Naive thymus-derived CD8-positive, alpha-beta T cell (primary cell): ENCODE measurements around the gene SLC8A3. TPM values are rescaled to one million over a fixed set of nuclear protein-coding genes. Genes with fewer than 3 reads are reported as not detected.

Experiments
- ATAC-seq, 2 donors: fragments of 150-1000 bp; cut with Tn5 transposase in 1 of 2; sonication (Bioruptor Pico), chemical (Tn5 transposase) in 1 of 2; 1 replicate in 1 of 2; 2 replicates in 1 of 2; pipeline ENCODE4 v1.10.0; 2021; ENCODE audit warnings: mild to moderate bottlenecking in 2 of 2, moderate library complexity in 2 of 2
- POLR2A ChIA-PET: fragments of 350-600 bp; sonication (Branson Sonifier 250); formaldehyde crosslinking; loops from one replicate; lab custom pipeline; 2021; ENCODE audit warnings: antibody characterized with exemption; lab: Charles Lee
- DNase-seq, 10 donors: peaks; one replicate each; pipeline versions ENCODE4 v3.0.0 to v3.0.0-alpha.2; 2020 to 2022
- H3K27ac Mint-ChIP-seq, 10 donors: one replicate each; pipeline ENCODE4 v1.8.0; 2020 to 2022; ENCODE audit warnings: mild to moderate bottlenecking in 10 of 10, mixed read lengths in 10 of 10, moderate library complexity in 4 of 10, inconsistent platforms in 1 of 10
- H3K27me3 Mint-ChIP-seq, 5 donors: one replicate each; pipeline ENCODE4 v1.8.0; 2021 to 2022; ENCODE audit warnings: mixed read lengths in 5 of 5
- H3K36me3 Mint-ChIP-seq, 3 donors: one replicate each; pipeline ENCODE4 v1.8.0; 2020 to 2022; ENCODE audit warnings: mixed read lengths in 3 of 3, mild to moderate bottlenecking in 2 of 3, inconsistent platforms in 1 of 3
- H3K4me1 Mint-ChIP-seq, 4 donors: one replicate each; pipeline ENCODE4 v1.8.0; 2021 to 2022; ENCODE audit warnings: mixed read lengths in 4 of 4
- H3K4me3 Mint-ChIP-seq, 10 donors: one replicate each; pipeline ENCODE4 v1.8.0; 2020 to 2022; ENCODE audit warnings: mild to moderate bottlenecking in 10 of 10, mixed read lengths in 10 of 10, moderate library complexity in 6 of 10, inconsistent platforms in 1 of 10
- H3K9me3 Mint-ChIP-seq, 9 donors: one replicate each; pipeline ENCODE4 v1.8.0; 2020 to 2022; ENCODE audit warnings: mixed read lengths in 9 of 9, mild to moderate bottlenecking in 3 of 9, inconsistent platforms in 1 of 9, moderate library complexity in 1 of 9
- polyA plus RNA-seq, 3 donors: library from polyadenylated mRNA; unstranded; fragments of 300-500 nt; fragmentation: Illumina TruSeq; gene quantifications; one replicate each; pipeline ENCODE4 v1.2.3, GENCODE V29; 2021
- total RNA-seq, 8 experiments: library from RNA in 2 of 8; stranded (reverse) in 2 of 8; gene quantifications; one replicate each; pipeline ENCODE4 v1.2.3 and lab custom pipeline; 2021 to 2026

Gene SLC8A3
- total and polyA plus RNA-seq, 5 experiments from 2014 or later: not detected

- peaks cover 0 to 19% (median 16%) of the 10 kb centered on the region in 9 donors for H3K9me3 Mint-ChIP-seq
- peaks cover 2 to 15% (median 14%) of the 10 kb centered on the region in 4 donors for H3K4me1 Mint-ChIP-seq
- H3K4me3 Mint-ChIP-seq: no peak overlapping the region
- DNase-seq: no peak
- POLR2A ChIA-PET: no interaction called here
- H3K27me3 Mint-ChIP-seq: peaks cover 41 to 89% (median 69%) of the 10 kb centered on the region in 5 donors
- no peak overlapping the region for H3K27ac Mint-ChIP-seq
- no peak for ATAC-seq
- peaks cover 2 to 9% (median 7%) of the 10 kb centered on the region in 3 donors for H3K36me3 Mint-ChIP-seq
Measured at GRCh38 chr14:70192915-70193314, 4.2 kb upstream of the SLC8A3 start.

GRCh38 chr14:70190156-70190555 is 1.4 kb upstream of the SLC8A3 start:
- H3K36me3 Mint-ChIP-seq: peaks cover 2 to 7% (median 4%) of the 10 kb centered on the region in 3 donors
- H3K27me3 Mint-ChIP-seq: peaks cover 47 to 85% (median 68%) of the 10 kb centered on the region in 5 donors
- peaks cover 0 to 12% (median 7%) of the 10 kb centered on the region in 9 donors for H3K9me3 Mint-ChIP-seq
- H3K27ac Mint-ChIP-seq: no peak overlapping the region
- no peak for ATAC-seq
- H3K4me3 Mint-ChIP-seq: peak overlapping the region in 6 of 10 donors; percentile 16 to 69 (median 43)
- peaks cover 7 to 31% (median 28%) of the 10 kb centered on the region in 4 donors for H3K4me1 Mint-ChIP-seq
- DNase-seq: no peak
- POLR2A ChIA-PET: no interaction called here

GRCh38 chr14:70189456-70190077 is 816 bp upstream of the SLC8A3 start:
- Mint-ChIP-seq H3K9me3 (peaks cover 0 to 6% (median 2%) of the 10 kb centered on the region in 9 donors), H3K4me1 (peaks cover 7 to 31% (median 28%) of the 10 kb centered on the region in 4 donors), H3K27me3 (peaks cover 47 to 80% (median 63%) of the 10 kb centered on the region in 5 donors), H3K36me3 (peaks cover 2 to 4% (median 2%) of the 10 kb centered on the region in 3 donors), H3K4me3 (peak overlapping the region; percentile 9 to 72 (median 59)), H3K27ac (no peak overlapping the region)
- POLR2A ChIA-PET: no interaction called here
- DNase-seq (no peak), ATAC-seq (no peak)

- H3K4me3 Mint-ChIP-seq: peak overlapping the region in 9 of 10 donors; percentile 74 to 90 (median 88)
- H3K27ac Mint-ChIP-seq: no peak overlapping the region
- H3K27me3 Mint-ChIP-seq: peaks cover 39 to 67% (median 51%) of the 10 kb centered on the region in 5 donors
- H3K36me3 Mint-ChIP-seq: peaks cover 0 to 4% (median 2%) of the 10 kb centered on the region in 3 donors
- ATAC-seq (peak in 1 of 2 donors; percentile 37), DNase-seq (no peak)
- peaks cover 7 to 31% (median 27%) of the 10 kb centered on the region in 4 donors for H3K4me1 Mint-ChIP-seq
- no peaks in the 10 kb centered on the region for H3K9me3 Mint-ChIP-seq
- POLR2A ChIA-PET: no interaction called here
Measured at GRCh38 chr14:70188322-70188658, 461 bp downstream of the SLC8A3 start.

GRCh38 chr14:70186900-70187451 is 1.8 kb downstream of the SLC8A3 start:
- Mint-ChIP-seq H3K27ac (peak overlapping the region in 1 of 10 donors; percentile 32), H3K36me3 (peaks cover 0 to under 1% (median under 1%) of the 10 kb centered on the region in 3 donors), H3K9me3 (no peaks in the 10 kb centered on the region), H3K4me3 (peak overlapping the region; percentile 74 to 90 (median 87)), H3K4me1 (peaks cover 7 to 31% (median 27%) of the 10 kb centered on the region in 4 donors), H3K27me3 (peaks cover 34 to 57% (median 47%) of the 10 kb centered on the region in 5 donors)
- ATAC-seq: peak in 1 of 2 donors; percentile 25
- POLR2A ChIA-PET: interaction anchor here (0.6 kb wide), 1 partner anchor 83 kb away, joined by 7 read pairs; no protein-coding TSS in a partner anchor
- no peak for DNase-seq

GRCh38 chr14:70183991-70184390 is 4.8 kb downstream of the SLC8A3 start:
- Mint-ChIP-seq H3K9me3 (no peaks in the 10 kb centered on the region), H3K27ac (no peak overlapping the region), H3K36me3 (no peaks in the 10 kb centered on the region), H3K4me1 (peaks cover 7 to 20% (median 19%) of the 10 kb centered on the region in 4 donors), H3K4me3 (no peak overlapping the region), H3K27me3 (peaks cover 23 to 35% (median 23%) of the 10 kb centered on the region in 5 donors)
- ATAC-seq (no peak), DNase-seq (no peak)
- POLR2A ChIA-PET: no interaction called here

GRCh38 chr14:70181276-70181675 is 7.5 kb downstream of the SLC8A3 start:
- no peak overlapping the region for H3K4me3 Mint-ChIP-seq
- peaks cover 15 to 26% (median 23%) of the 10 kb centered on the region in 5 donors for H3K27me3 Mint-ChIP-seq
- no peak overlapping the region for H3K27ac Mint-ChIP-seq
- DNase-seq (no peak), ATAC-seq (no peak)
- H3K36me3 Mint-ChIP-seq: no peaks in the 10 kb centered on the region
- H3K4me1 Mint-ChIP-seq: peaks cover 0 to 2% (median 0%) of the 10 kb centered on the region in 4 donors
- H3K9me3 Mint-ChIP-seq: no peaks in the 10 kb centered on the region
- POLR2A ChIA-PET: no interaction called here

- DNase-seq (no peak), ATAC-seq (no peak)
- Mint-ChIP-seq H3K4me1 (peaks cover 0 to 2% (median 0%) of the 10 kb centered on the region in 4 donors), H3K4me3 (no peak overlapping the region), H3K27me3 (peaks cover 10 to 23% (median 19%) of the 10 kb centered on the region in 5 donors), H3K9me3 (no peaks in the 10 kb centered on the region), H3K36me3 (no peaks in the 10 kb centered on the region), H3K27ac (no peak overlapping the region)
- POLR2A ChIA-PET: no interaction called here
Measured at GRCh38 chr14:70180718-70181117, 8.0 kb downstream of the SLC8A3 start.

- no peak overlapping the region for H3K4me3 Mint-ChIP-seq
- H3K27me3 Mint-ChIP-seq: peaks cover 5 to 30% (median 27%) of the 10 kb centered on the region in 5 donors
- no peak for DNase-seq
- ATAC-seq: no peak
- POLR2A ChIA-PET: no interaction called here
- H3K27ac Mint-ChIP-seq: peak overlapping the region in 1 of 10 donors; percentile 63
- no peaks in the 10 kb centered on the region for H3K4me1 Mint-ChIP-seq
- no peaks in the 10 kb centered on the region for H3K9me3 Mint-ChIP-seq
- no peaks in the 10 kb centered on the region for H3K36me3 Mint-ChIP-seq
Measured at GRCh38 chr14:70177081-70177800, 11.5 kb downstream of the SLC8A3 start.

- no peaks in the 10 kb centered on the region for H3K4me1 Mint-ChIP-seq
- H3K27ac Mint-ChIP-seq: no peak overlapping the region
- H3K9me3 Mint-ChIP-seq: peaks cover 0 to 6% (median 0%) of the 10 kb centered on the region in 9 donors
- ATAC-seq (no peak), DNase-seq (no peak)
- H3K27me3 Mint-ChIP-seq: peaks cover 5 to 47% (median 25%) of the 10 kb centered on the region in 5 donors
- no peak overlapping the region for H3K4me3 Mint-ChIP-seq
- POLR2A ChIA-PET: no interaction called here
- H3K36me3 Mint-ChIP-seq: no peaks in the 10 kb centered on the region
Measured at GRCh38 chr14:70173569-70173968, 15.2 kb downstream of the SLC8A3 start.

GRCh38 chr14:70171726-70172125 is 17.0 kb downstream of the SLC8A3 start:
- H3K4me1 Mint-ChIP-seq: no peaks in the 10 kb centered on the region
- no peak overlapping the region for H3K27ac Mint-ChIP-seq
- H3K4me3 Mint-ChIP-seq: no peak overlapping the region
- no peaks in the 10 kb centered on the region for H3K36me3 Mint-ChIP-seq
- POLR2A ChIA-PET: no interaction called here
- H3K27me3 Mint-ChIP-seq: peaks cover 10 to 51% (median 27%) of the 10 kb centered on the region in 5 donors
- DNase-seq: no peak
- H3K9me3 Mint-ChIP-seq: peaks cover 0 to 6% (median 0%) of the 10 kb centered on the region in 9 donors
- ATAC-seq: no peak

- DNase-seq (no peak), ATAC-seq (no peak)
- no peaks in the 10 kb centered on the region for H3K36me3 Mint-ChIP-seq
- no peak overlapping the region for H3K27ac Mint-ChIP-seq
- H3K27me3 Mint-ChIP-seq: peaks cover 12 to 53% (median 26%) of the 10 kb centered on the region in 5 donors
- H3K9me3 Mint-ChIP-seq: peaks cover 0 to 6% (median 0%) of the 10 kb centered on the region in 9 donors
- H3K4me1 Mint-ChIP-seq: no peaks in the 10 kb centered on the region
- H3K4me3 Mint-ChIP-seq: no peak overlapping the region
- POLR2A ChIA-PET: no interaction called here
Measured at GRCh38 chr14:70170976-70171375, 17.8 kb downstream of the SLC8A3 start.

- Mint-ChIP-seq H3K36me3 (no peaks in the 10 kb centered on the region), H3K27me3 (peaks cover 12 to 44% (median 29%) of the 10 kb centered on the region in 5 donors), H3K9me3 (peaks cover 0 to 6% (median 0%) of the 10 kb centered on the region in 9 donors), H3K4me3 (no peak overlapping the region), H3K4me1 (no peaks in the 10 kb centered on the region), H3K27ac (no peak overlapping the region)
- no peak for ATAC-seq
- POLR2A ChIA-PET: no interaction called here
- no peak for DNase-seq
Measured at GRCh38 chr14:70168406-70168805, 20.3 kb downstream of the SLC8A3 start.
